GM12878 (cell line): ENCODE results near the gene WWOX. TPM values are rescaled to one million over a fixed set of nuclear protein-coding genes. Genes with fewer than 3 reads are reported as not detected.

Experiments used
- ATAC-seq: fragments of 200-7000 bp; cut with Tn5 transposase; 3 replicates; pipeline ENCODE4 v1.9.1; 2020; ENCODE audit warnings: mild to moderate bottlenecking, moderate library complexity
- BruUV-seq: library from RNA; stranded (reverse); fragments of 400-500 nt; replicated peaks from 2 replicates; lab custom pipeline; 2021; lab: Mats Ljungman, UMichigan
- CTCF ChIA-PET: fragments of 300-600 bp; sonication (Branson Sonifier 250); formaldehyde crosslinking; extraction: SDS; loops from one replicate; lab custom pipeline; 2021; ENCODE audit warnings: inconsistent platforms; lab: Yijun Ruan, JAX
- POLR2A ChIA-PET: fragments of 350-600 bp; formaldehyde crosslinking; extraction: SDS; loops from one replicate; lab custom pipeline; 2021; ENCODE audit warnings: inconsistent platforms; lab: Charles Lee
- RAD21 ChIA-PET: fragments of 300-600 bp; sonication (Branson Sonifier 250); formaldehyde crosslinking; loops from one replicate; lab custom pipeline; 2023; ENCODE audit warnings: antibody characterized with exemption; ENCODE audit not compliant: unreplicated experiment; lab: Charles Lee
- SMC1A ChIA-PET: fragments of 300-600 bp; sonication (Branson Sonifier 250); formaldehyde crosslinking; loops from one replicate; lab custom pipeline; 2023; ENCODE audit not compliant: unreplicated experiment, uncharacterized antibody; lab: Charles Lee
- DNase-seq: peaks from one replicate; pipeline ENCODE4 v3.0.0-alpha.2; 2011; ENCODE audit warnings: low read depth, low spot score
- FAIRE-seq: peaks from 3 replicates; lab custom pipeline; 2011; peaks lifted over from hg19 to GRCh38; lab: Jason Lieb, UNC
- H2AFZ ChIP-seq: 2 replicates; pipeline ENCODE4 v1.6.0; 2011; ENCODE audit warnings: low read depth, low read length, control low read depth; ENCODE audit not compliant: control insufficient read depth
- H3K27ac ChIP-seq: 2 replicates; pipeline ENCODE4 v1.5.1; 2011; ENCODE audit warnings: control low read depth; ENCODE audit not compliant: control insufficient read depth, insufficient read depth
- H3K27me3 ChIP-seq, 2 experiments: replicated peaks in 1 of 2; 2 replicates each; pipeline versions ENCODE4 v1.6.0 to v1.6.1; 2011; ENCODE audit warnings: low read length in 1 of 2; ENCODE audit not compliant: control insufficient read depth in 2 of 2, insufficient read depth in 2 of 2
- H3K36me3 ChIP-seq, 2 experiments: 2 replicates each; pipeline ENCODE4 v1.5.1; 2011; ENCODE audit warnings: low read length in 1 of 2; ENCODE audit not compliant: control insufficient read depth in 2 of 2, insufficient read depth in 2 of 2
- H3K4me1 ChIP-seq: 2 replicates; pipeline ENCODE4 v1.6.1; 2011; ENCODE audit warnings: mild to moderate bottlenecking, low read length, moderate library complexity, mixed read lengths; ENCODE audit not compliant: control insufficient read depth, insufficient read depth
- H3K4me2 ChIP-seq: 2 replicates; pipeline ENCODE4 v1.6.0; 2011; ENCODE audit warnings: control low read depth; ENCODE audit not compliant: control insufficient read depth, insufficient read depth
- H3K4me3 ChIP-seq: fragments of 200-600 bp; sonication (generic); 2 replicates; pipeline ENCODE4 v1.5.1; 2016
- H3K79me2 ChIP-seq: 2 replicates; pipeline ENCODE4 v1.6.0; 2011; ENCODE audit warnings: low read length; ENCODE audit not compliant: control insufficient read depth, insufficient read depth
- H3K9ac ChIP-seq: 2 replicates; pipeline ENCODE4 v1.8.0; 2011; ENCODE audit warnings: low read length, control low read depth, mixed read lengths; ENCODE audit not compliant: control insufficient read depth, insufficient read depth
- H3K9me3 ChIP-seq: replicated peaks from 3 replicates; pipeline ENCODE4 v1.5.1; 2011; ENCODE audit warnings: mild to moderate bottlenecking, low read length; ENCODE audit not compliant: control insufficient read depth, insufficient read depth
- H4K20me1 ChIP-seq: 2 replicates; pipeline ENCODE4 v1.6.0; 2011; ENCODE audit not compliant: control insufficient read depth, insufficient read depth
- CBFB ChIP-seq: IDR thresholded peaks from 2 replicates; pipeline ENCODE4 v1.6.1; 2016; ENCODE audit warnings: antibody characterized with exemption, low read depth
- CHD1 ChIP-seq: IDR thresholded peaks from 2 replicates; pipeline ENCODE4 v1.6.1; 2012; ENCODE audit warnings: low read depth, low read length, improper control_type of control experiment
- ELK1 ChIP-seq: IDR thresholded peaks from 2 replicates; pipeline ENCODE4 v1.6.1; 2012; ENCODE audit warnings: low read depth, low read length, improper control_type of control experiment
- GABPA ChIP-seq: IDR thresholded peaks from 2 replicates; pipeline ENCODE4 v1.6.1; 2014; ENCODE audit warnings: antibody characterized with exemption, low read depth, mild to moderate bottlenecking, inconsistent platforms
- IRF4 ChIP-seq: IDR thresholded peaks from 2 replicates; pipeline ENCODE4 v1.6.1; 2011; ENCODE audit warnings: low read depth, low read length
- RCOR1 ChIP-seq: conservative IDR thresholded peaks from 2 replicates; pipeline ENCODE4 v1.6.1; 2012; ENCODE audit warnings: low read depth, low read length, improper control_type of control experiment
- RELA ChIP-seq: fragments of 450-650 bp; IDR thresholded peaks from 2 replicates; pipeline ENCODE4 v1.8.0; 2014; ENCODE audit warnings: borderline replicate concordance; ENCODE audit not compliant: partially characterized antibody
- RFX5 ChIP-seq: IDR thresholded peaks from 2 replicates; pipeline ENCODE4 v1.6.1; 2011; ENCODE audit warnings: low read depth, low read length, improper control_type of control experiment
- ZNF274 ChIP-seq: IDR thresholded peaks from one replicate; pipeline ENCODE4 v1.8.0; 2011; ENCODE audit not compliant: insufficient read length, insufficient read depth
- ZNF622 ChIP-seq: fragments of 450-650 bp; IDR thresholded peaks from 2 replicates; pipeline ENCODE4 v1.6.1; 2017; ENCODE audit warnings: mild to moderate bottlenecking, inconsistent platforms
- WGBS: methylation state at CpG from one replicate; pipeline ENCODE4 v1.1.6; 2016; ENCODE audit warnings: low lambda C conversion rate; ENCODE audit not compliant: insufficient replicate concordance, insufficient coverage; ENCODE audit errors: missing lambda C conversion rate; 5-methylcytosine and 5-hydroxymethylcytosine counted together
- in situ Hi-C: fragments of 300-500 bp; cut with MboI; formaldehyde crosslinking; loops from 9 replicates; pipeline ENCODE4 v1.14.3; 2018; ENCODE audit warnings: mixed read lengths
- intact Hi-C: fragments of 100-400 bp; cut with micrococcal nuclease; formaldehyde crosslinking; loops from one replicate; pipeline ENCODE4 v1.14.2; 2022; ENCODE audit not compliant: unreplicated experiment
- polyA plus RNA-seq, 11 experiments: library from polyadenylated mRNA; depleted of rRNA in 4 of 11; unstranded in 6 of 11; stranded (reverse) in 5 of 11; fragments of >200 nt; fragmentation: Nextera tagmentation in 4 of 11; fragmentation: Illumina TruSeq in 1 of 11; extraction: Ambion mirVana in 4 of 11; extraction: Trizol in 1 of 11; gene quantifications; 1 replicate in 1 of 11; 2 replicates in 10 of 11; pipeline versions ENCODE4 v1.2.1 to v1.2.3, GENCODE V29; 2011 to 2016; ENCODE audit warnings: inconsistent platforms in 2 of 11, missing spikeins in 2 of 11, low read depth in 1 of 11
- total RNA-seq, 4 experiments: library from RNA; depleted of rRNA in 3 of 4; stranded (reverse); fragments of >200 nt in 3 of 4; fragmentation: Illumina TruSeq in 1 of 4; extraction: Trizol in 1 of 4; gene quantifications; 2 replicates each; pipeline versions ENCODE4 v1.2.1 to v1.2.3, GENCODE V29; 2013 to 2021
- TF ChIP-seq, protein P1 (sequence below): fragments of 450-650 bp; IDR thresholded peaks from 2 replicates; pipeline ENCODE4 v1.6.1; 2017; ENCODE audit warnings: mild to moderate bottlenecking, moderate library complexity
- TF ChIP-seq, protein P2 (sequence below): IDR thresholded peaks from 2 replicates; pipeline ENCODE4 v1.6.1; 2012; ENCODE audit warnings: improper control_type of control experiment, low read depth, low read length; ENCODE audit not compliant: insufficient replicate concordance

The WWOX gene
- total and polyA plus RNA-seq, 10 of the 15 experiments (the other 5 are each of a cell fraction or from before 2014, with no cell fraction given): 2.8 to 24.4 (median 17.8) TPM

- 96% methylated on average over 5 of the region's 5 CpGs for WGBS
- no peaks in the 10 kb centered on the region for H3K27me3 ChIP-seq
- no peak overlapping the region for H3K4me3 ChIP-seq
- ATAC-seq (no peak), FAIRE-seq (no peak), DNase-seq (no peak)
- no peak overlapping the region for H2AFZ ChIP-seq
- H3K4me1 ChIP-seq: no peaks in the 10 kb centered on the region
- no peak overlapping the region for H3K27ac ChIP-seq
- ChIA-PET SMC1A (no interaction called here), POLR2A (no interaction called here), RAD21 (no interaction called here), CTCF (interaction anchor here (0.8 kb wide), 1 partner anchor 24 kb away, joined by 4 read pairs; no protein-coding TSS in a partner anchor)
- no TSS peak for BruUV-seq
- intact Hi-C loops: no loop called here
- H4K20me1 ChIP-seq: no peaks in the 10 kb centered on the region
- no peaks in the 10 kb centered on the region; the same call in 2 of the 3 replicates for H3K9me3 ChIP-seq
- H3K36me3 ChIP-seq: no peaks in the 10 kb centered on the region
- in situ Hi-C loops: no loop called here
- no peak overlapping the region for H3K9ac ChIP-seq
- H3K79me2 ChIP-seq: no peaks in the 10 kb centered on the region
- no peak overlapping the region for H3K4me2 ChIP-seq
- TF ChIP-seq, protein P1, sequence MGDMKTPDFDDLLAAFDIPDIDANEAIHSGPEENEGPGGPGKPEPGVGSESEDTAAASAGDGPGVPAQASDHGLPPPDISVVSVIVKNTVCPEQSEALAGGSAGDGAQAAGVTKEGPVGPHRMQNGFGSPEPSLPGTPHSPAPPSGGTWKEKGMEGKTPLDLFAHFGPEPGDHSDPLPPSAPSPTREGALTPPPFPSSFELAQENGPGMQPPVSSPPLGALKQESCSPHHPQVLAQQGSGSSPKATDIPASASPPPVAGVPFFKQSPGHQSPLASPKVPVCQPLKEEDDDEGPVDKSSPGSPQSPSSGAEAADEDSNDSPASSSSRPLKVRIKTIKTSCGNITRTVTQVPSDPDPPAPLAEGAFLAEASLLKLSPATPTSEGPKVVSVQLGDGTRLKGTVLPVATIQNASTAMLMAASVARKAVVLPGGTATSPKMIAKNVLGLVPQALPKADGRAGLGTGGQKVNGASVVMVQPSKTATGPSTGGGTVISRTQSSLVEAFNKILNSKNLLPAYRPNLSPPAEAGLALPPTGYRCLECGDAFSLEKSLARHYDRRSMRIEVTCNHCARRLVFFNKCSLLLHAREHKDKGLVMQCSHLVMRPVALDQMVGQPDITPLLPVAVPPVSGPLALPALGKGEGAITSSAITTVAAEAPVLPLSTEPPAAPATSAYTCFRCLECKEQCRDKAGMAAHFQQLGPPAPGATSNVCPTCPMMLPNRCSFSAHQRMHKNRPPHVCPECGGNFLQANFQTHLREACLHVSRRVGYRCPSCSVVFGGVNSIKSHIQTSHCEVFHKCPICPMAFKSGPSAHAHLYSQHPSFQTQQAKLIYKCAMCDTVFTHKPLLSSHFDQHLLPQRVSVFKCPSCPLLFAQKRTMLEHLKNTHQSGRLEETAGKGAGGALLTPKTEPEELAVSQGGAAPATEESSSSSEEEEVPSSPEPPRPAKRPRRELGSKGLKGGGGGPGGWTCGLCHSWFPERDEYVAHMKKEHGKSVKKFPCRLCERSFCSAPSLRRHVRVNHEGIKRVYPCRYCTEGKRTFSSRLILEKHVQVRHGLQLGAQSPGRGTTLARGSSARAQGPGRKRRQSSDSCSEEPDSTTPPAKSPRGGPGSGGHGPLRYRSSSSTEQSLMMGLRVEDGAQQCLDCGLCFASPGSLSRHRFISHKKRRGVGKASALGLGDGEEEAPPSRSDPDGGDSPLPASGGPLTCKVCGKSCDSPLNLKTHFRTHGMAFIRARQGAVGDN: no peak
- no peak for TF ChIP-seq RELA
- no peak for TF ChIP-seq GABPA
- no peak for TF ChIP-seq ZNF274
- TF ChIP-seq, protein P2, sequence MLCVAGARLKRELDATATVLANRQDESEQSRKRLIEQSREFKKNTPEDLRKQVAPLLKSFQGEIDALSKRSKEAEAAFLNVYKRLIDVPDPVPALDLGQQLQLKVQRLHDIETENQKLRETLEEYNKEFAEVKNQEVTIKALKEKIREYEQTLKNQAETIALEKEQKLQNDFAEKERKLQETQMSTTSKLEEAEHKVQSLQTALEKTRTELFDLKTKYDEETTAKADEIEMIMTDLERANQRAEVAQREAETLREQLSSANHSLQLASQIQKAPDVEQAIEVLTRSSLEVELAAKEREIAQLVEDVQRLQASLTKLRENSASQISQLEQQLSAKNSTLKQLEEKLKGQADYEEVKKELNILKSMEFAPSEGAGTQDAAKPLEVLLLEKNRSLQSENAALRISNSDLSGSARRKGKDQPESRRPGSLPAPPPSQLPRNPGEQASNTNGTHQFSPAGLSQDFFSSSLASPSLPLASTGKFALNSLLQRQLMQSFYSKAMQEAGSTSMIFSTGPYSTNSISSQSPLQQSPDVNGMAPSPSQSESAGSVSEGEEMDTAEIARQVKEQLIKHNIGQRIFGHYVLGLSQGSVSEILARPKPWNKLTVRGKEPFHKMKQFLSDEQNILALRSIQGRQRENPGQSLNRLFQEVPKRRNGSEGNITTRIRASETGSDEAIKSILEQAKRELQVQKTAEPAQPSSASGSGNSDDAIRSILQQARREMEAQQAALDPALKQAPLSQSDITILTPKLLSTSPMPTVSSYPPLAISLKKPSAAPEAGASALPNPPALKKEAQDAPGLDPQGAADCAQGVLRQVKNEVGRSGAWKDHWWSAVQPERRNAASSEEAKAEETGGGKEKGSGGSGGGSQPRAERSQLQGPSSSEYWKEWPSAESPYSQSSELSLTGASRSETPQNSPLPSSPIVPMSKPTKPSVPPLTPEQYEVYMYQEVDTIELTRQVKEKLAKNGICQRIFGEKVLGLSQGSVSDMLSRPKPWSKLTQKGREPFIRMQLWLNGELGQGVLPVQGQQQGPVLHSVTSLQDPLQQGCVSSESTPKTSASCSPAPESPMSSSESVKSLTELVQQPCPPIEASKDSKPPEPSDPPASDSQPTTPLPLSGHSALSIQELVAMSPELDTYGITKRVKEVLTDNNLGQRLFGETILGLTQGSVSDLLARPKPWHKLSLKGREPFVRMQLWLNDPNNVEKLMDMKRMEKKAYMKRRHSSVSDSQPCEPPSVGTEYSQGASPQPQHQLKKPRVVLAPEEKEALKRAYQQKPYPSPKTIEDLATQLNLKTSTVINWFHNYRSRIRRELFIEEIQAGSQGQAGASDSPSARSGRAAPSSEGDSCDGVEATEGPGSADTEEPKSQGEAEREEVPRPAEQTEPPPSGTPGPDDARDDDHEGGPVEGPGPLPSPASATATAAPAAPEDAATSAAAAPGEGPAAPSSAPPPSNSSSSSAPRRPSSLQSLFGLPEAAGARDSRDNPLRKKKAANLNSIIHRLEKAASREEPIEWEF: no peak
- no peak for TF ChIP-seq CBFB
- no peak for TF ChIP-seq CHD1
- TF ChIP-seq ELK1: no peak
- TF ChIP-seq IRF4: no peak
- TF ChIP-seq RCOR1: no peak
- no peak for TF ChIP-seq RFX5
- no peak for TF ChIP-seq ZNF622
These were observed 61.7 kb downstream of the WWOX start for GRCh38 chr16:78161023-78161729.
